Amniotic epithelial cell (primary cell): ENCODE data around the gene THSD4.
"Not testable (repeated sequence)": the region's sequence is repeated elsewhere in the genome, so short reads cannot be mapped to it uniquely, and the experiment has no call there.

Experiments used
- DNase-seq: peaks from one replicate; pipeline ENCODE4 v3.0.0-alpha.2; 2010; ENCODE audit warnings: low read depth

Gene THSD4

DNA sequence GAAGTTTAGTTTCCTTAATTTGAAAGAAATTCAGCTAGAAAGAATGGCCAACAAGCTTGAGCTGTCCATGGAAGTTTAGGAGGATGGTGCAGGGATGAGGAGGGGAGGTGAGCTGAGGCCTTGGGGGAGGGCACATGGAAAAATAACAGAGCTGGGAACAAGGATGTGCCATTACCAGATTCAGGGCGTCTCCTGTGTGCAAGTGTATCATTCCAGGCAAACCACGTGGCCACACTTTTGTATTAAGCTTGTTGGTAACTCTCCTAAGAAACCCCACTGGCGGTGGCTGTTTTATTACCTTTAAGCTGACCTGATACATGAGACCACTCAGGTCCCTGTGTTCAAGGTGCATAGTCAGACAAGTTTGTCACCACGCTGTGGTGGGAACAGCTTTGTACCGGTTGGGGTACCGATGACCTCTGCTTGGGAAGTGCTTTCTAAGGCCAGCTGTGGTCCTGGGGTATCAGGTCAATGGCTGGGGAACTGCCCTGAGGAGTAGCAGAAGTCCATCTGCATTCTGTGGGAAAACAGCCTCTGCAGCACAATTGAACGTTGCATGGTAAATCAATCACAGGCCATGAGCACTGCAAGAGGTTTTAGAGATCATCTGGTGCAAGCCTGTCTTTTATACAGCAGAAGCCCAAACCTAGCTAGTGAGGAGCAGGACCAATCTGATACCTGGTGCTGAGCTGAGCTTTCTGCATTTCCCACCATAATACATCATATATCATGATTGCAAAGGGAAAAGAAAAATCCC is 235.5 kb downstream of the THSD4 start:
- DNase-seq = no peak

DNA sequence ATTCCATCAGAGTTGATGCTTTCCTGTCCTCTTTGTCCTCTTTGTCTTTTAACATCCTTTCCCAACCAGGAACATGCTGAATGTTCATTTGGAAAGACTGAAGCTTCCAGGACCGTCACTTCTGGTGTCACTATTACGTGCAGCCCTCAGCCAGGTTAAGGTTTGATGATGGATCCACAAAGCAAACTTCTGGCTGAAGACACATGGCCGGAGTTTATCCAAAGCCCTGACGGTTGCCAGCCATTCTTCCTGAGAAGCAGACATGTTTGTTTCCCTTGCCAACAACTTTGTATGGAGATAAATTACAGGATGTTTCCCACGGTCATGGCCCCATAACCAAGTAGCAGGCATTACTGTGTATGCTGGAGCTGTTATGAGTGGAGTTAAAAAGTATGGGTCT is 236.9 kb downstream of the THSD4 start:
- no peak for DNase-seq

DNA sequence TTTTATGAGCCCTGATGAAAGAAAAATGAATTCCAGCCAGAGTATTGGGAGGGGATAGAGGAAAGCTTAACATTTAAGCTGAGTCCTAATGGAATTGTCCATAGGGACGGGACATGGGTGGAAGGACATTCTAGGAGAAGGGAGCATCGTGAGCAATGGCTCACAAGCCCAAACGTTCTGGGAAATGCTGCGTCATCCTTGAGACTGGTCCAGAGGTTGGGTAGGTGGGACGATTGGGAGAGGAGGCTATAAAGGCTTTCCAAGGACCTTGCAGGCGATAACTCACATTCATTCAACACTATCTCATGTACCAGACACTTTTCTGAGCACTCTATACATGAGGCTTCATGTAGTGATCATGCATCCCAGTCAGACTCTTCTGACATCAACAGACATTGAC is 237.5 kb downstream of the THSD4 start:
- DNase-seq = no peak

DNA sequence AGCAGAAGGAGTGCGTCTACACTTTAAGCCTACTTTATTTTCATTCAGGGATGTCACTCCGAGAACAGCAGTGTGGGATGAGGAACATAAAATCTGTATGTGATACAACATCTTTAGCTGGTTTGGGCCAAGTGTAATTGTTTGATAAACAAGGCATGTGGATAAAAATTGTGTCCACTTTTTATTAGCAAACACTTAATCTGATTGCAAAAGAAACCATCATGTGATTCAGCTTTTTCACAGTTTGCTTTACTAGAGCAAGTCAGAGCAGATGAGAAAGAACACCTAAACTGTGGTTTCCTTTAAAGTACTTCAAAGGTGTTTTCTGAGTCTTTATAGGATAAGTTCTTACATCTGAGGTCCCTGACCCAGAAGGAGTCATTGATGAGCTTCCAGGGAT is 237.9 kb downstream of the THSD4 start:
- DNase-seq = peak; percentile 34

DNA sequence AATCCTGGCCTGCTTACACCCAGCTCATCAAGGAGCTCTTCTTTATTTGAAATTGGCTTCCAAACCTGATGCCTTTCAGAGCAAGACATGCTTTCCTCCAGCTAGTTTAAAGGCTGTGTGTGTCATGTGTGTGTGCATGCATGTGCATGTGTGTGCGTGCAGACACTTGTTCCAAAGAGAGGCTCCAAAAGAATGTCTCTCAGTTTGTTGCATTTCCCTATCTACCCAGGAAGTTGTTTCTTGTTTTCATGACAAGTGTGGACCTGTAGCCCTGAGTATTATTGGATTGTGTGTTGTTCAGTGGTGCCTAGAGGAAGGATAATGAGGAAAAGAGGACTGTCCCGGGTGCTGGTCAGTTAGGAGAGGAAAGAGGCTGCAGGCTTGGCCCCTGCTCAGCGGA is 240.0 kb downstream of the THSD4 start:
- DNase-seq = no peak

DNA sequence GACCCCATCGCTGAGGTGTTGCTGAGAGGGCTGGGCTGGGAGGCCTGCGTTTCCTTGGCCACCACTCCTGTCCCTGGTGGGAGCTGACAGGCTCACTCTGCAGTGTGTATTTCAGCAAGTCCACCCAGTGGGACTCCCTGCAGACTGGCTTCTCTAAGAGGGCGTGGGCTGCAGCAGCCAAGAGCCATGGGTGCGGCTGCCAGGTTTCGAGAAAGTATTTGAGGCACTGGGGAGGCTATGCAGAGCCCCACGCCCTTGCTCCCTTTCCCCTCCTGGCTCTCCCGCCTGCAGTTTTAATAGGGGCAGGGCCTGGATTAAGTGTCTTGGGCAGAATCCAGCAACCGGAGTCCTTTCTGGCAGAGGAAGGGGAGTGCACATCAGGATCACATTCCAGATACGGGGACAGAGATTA is 242.1 kb downstream of the THSD4 start:
- no peak for DNase-seq

DNA sequence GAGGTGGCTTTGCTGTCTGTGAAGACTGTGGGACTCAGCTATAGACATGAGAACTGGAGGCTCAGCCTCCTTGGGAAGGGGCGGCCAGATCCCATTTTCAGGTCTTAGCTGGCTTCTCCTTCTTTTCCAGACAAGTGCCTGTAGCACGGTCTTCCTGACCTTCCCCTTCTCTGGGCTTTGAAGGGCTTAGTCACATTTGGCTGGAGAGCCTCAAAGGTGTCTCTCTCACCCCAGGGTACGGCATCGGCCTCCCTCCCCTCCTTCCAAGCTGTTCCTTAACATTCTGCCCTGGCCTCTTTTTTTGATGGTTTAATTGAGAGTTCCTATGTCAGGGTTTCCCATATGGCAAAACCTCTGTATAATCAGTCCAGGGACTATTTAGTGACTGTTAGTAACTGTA is 242.7 kb downstream of the THSD4 start:
- DNase-seq = no peak

DNA sequence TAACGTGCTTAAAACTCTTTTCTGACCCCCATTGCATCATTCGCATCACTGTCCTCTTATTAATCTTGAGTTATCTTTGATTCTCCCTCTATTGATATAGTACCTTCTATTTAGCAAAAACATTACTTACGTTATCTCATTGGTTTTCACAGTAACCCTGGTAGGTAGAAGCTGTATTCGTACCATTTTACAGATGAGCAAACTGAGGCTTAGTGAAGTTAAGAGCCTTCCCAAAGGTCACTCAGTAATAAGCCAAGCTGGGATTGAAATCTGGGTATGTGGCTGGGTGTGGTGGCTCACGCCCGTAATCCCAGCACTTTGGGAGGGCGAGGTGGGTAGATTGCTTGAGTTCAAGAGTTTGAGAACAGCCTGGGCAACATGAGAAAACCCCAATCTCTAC is 244.0 kb downstream of the THSD4 start:
- DNase-seq = no peak

DNA sequence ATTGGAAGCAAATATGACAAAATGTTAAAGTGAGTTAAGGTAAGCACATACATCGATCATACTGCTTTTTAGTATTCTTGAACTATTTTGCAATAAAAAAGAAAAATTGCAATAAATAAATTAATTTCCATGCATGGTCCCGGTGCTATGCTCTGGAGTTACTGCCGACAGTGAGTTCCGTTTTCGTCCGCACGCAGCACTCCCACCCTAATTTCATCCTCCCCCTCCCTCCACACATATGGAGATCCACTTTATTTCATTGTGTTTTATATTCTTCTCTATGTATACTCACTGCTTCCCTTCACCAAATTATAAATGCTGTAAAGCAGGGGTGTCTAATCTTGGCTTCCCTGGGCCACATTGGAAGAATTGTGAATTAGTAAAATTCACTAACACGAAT is 247.3 kb downstream of the THSD4 start:
- DNase-seq = no peak

DNA sequence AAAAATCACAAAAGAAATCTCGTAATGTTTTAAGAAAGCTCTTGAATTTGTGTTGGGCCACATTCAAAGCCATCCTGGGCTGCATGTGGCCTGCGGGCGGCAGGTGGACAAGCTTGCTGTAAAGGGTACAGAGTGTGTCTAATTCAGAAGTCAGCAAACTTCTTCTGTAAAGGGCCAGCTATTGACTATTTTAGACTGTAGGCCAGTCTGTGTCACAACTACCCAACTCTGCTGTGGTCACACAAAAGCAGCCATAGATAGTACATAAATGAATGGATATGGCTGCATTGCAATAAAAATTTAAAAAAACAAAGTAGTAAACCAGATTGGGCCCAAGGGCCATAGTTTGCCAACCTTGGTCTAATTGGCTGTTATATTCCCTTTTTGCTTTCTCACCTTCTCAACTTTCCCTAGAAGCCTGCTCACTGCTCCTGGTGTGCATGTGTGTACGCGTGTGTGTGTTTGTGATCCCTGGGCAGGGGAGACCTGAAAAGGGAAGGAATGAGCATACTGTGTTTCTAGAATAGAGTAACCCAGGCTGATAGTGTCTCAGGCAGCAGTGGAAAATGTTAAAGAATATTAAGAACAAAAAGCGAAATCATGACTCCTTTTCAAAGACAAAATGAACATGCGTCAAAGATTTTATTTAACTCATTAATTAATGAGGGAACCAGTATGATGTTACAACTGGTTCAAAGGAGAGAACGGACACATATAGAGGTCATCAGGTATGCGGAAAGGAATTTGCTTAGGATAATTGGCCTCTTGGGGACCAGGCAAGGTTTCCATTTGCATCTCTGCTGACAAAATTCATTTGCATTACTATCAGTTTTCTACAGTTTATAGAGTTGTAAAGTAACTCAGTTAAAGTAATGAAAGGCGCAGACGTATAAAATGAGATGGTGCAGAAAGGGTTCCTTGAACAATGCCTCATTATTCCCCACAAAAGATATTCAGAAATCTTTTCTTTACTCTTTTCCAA is 248.0 kb downstream of the THSD4 start:
- DNase-seq = no peak

DNA sequence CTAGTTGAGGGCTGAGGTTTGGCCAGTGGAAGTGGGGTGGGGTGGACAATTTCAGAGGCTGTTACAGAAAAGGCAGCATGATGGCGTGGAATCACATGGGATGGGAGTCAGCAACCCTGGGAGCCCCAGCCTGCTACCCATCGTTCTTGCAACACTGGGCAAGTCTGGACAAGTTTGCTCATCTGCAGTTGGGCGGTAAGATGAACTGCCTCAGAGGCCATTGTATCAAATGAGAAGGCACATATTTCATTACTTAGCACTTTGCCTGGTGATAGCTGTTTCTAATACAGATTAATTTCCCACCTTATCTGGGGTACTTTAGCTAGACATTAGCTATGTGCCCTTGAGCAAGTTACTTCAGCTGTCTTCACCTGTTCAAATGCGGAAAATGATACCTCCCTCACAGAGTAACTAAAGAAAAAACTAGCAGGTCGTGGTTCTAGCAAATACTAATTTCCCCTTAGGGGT is 248.9 kb downstream of the THSD4 start:
- DNase-seq = no peak

DNA sequence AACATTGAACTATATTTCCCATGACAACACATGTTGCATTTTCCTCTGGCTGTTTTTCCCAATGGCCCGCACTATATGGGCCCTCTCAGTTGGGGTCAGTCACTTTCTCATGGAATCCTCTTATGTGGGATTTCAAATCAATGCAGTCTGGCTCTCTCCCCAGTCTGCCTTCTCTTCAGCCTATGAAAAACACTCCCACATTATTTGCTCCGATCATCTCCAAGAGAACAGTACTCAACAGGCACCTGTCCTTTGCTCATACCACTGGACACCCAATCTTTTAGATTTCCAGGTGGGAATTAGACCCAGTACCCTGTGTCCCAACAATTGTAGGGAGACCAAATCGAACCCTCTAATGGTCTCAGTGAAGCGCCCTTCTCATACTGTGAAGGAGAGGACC is 251.3 kb downstream of the THSD4 start:
- DNase-seq = no peak

DNA sequence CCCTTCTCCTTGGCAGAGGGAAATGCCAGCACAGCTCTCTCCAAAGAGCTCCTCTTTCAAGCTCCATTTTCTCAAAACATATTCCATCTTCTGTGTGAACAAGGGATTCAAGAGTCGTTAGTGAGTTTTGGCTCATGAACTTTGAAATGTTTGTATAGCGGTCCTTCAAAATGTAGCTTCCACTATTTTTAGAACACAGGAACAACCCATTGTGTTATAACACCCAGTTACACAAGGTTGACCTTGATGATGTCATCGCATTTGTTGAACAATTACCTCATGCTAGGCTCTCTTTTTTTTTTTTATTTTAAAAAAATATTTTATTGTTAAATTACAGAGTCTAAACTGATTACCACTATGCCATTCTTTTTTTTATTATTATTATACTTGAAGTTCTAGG is 251.7 kb downstream of the THSD4 start:
- DNase-seq = no peak

DNA sequence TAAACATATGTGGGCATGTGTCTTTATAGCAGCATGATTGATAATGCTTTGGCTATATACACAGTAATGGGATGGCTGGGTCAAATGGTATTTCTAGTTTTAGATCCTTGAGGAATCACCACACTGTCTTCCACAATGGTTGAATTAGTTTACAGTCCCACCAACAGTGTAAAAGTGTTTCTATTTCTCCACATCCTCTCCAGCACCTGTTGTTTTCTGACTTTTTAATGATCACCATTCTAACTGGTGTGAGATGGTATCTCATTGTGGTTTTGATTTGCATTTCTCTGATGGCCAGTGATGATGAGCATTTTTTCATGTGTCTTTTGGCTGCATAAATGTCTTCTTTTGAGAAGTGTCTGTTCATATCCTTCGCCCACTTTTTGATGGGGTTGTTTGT is 252.5 kb downstream of the THSD4 start:
- not testable (repeated sequence) for DNase-seq

DNA sequence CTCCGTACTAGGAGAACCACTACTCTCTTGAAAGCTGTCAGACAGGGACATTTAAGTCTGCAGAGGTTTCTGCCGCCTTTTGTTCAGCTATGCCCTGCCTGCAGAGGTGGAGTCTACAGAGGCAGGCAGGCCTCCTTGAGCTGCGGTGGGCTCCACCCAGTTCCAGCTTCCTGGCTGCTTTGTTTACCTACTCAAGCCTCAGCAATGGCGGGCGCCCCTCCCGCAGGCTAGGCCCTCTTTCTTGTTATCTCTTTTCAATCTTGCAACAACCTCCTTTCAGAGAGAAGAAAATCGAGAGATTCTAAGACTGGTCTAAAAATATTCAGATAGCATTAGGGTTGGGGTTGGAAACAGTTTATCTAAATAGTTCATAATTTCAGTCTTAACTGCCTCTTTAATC is 257.5 kb downstream of the THSD4 start:
- not testable (repeated sequence) for DNase-seq

DNA sequence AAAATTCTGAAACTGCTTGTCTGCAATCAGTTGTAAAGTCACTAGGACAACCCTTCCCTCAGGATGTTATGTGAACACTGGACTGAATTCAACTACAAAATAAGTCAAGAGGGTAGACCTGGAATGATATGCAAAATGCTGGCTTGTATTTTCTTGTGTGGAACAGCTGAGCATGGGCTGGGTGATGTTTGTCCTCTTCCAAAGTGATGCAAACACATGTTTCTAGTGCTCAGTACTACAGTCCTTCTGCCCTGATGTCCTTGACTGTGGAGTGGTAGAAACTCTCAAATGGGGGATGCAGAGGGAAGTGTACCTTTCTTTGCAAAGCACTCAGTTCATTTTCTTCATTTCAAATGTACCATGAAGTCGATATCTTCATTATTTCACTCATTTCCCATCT is 258.6 kb downstream of the THSD4 start:
- no peak for DNase-seq

DNA sequence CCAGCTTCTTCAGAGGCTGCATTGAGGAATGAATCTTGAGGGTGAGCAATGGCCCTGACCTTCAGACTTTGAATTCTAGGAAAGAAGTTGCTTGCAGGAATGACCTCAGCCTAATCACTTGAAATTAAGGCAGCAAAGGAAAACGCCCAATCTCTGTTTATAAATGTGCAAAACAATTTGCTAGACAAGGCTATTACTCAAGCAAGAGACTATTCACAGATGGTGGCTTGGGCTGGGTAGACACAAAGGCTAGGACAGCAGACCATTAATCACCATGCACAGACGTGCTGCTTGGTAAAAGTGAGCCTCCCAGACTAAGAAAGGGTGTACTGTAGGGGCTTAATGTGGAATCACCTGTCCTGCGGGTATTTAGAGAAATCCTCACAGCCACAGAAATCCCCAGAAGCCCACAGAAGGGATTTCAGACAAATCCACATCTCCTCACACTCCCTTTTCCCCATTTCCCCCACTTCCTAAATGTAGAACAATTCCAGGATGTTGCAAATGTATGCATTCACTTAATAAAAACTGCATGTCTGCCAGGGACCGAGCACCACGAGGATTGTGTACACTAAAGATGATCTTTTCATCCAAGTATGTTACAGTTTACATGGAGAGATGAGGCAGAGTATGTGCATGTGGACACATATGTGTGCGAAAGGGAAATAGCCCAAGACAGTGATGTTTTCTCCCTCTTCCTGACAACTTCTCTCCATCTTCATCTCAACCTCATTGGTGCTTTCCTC is 259.5 kb downstream of the THSD4 start:
- DNase-seq = peak; percentile 36

DNA sequence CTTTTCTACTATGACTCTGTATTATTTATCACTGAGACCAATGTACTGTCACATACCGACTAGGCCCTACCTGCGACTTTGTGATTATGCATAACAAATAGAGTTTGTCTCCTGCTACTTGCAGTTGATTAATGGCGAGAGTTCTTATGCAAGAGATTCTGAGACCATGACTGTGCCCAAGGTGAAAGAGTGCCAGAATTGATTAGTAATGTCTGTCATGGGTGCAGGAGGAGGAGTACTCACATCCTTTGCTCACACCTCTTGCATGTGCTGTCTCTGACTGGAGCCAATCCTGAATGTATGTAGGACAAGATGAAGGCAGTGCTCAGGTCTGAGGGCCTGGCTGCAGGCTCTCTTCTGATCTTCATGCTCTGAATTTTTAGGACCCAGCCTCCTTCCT is 260.7 kb downstream of the THSD4 start:
- DNase-seq = peak; percentile 39

DNA sequence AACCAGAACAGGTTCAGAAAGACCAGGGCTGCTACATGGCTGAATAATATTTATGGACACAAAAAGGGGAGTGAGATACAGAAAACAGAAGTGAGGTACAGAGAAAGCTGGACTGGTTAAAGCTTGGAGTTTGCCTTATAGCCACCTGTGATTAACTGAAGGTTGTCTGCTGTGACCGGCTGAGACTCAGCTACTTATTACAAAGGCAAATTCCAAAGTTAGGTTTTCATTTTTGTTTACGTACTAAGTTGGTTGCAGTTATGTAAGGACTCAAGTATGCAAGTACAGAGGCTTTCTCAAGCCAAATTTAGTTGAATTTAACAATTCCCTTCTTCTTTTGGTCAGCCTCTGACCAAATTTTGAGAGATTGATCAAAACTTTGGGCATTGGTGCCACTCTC is 264.6 kb downstream of the THSD4 start:
- DNase-seq = no peak

DNA sequence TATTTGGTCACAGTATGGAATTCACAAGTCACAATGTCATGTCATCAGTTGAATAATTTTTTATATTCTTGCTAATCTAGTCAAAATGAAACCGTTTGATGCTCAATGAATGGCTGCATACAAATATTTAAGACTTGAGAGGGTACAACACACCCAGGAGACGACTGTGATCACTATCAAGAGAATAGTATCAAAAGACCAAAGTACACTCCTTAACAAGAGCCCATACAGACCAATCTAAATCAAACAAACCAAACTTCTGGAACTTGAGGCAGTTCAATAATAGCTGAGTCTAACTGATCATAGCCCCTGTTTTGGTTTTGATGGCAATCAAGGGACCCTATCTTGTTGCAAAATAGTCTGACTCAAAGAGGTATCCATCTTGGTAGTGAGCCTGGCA is 265.1 kb downstream of the THSD4 start:
- DNase-seq = no peak

DNA sequence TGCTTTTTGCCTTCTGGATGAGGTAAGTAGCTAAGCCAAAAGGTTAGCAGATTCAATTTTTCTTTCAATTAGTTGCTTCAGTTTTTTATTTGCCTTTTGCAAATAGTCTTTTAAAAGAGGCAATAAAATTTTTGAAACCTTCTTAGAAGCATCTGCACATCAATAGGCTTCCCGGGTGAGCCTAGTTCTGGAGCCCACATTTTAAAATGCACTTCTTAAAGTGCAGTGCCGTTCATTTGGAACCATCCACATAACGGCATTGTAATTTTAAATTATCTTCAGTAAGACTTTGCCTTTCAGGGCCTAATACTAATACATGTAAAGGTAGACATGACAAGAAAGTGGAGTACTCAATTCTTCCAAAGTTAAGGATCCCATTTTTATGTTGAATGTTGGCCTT is 269.2 kb downstream of the THSD4 start:
- no peak for DNase-seq

DNA sequence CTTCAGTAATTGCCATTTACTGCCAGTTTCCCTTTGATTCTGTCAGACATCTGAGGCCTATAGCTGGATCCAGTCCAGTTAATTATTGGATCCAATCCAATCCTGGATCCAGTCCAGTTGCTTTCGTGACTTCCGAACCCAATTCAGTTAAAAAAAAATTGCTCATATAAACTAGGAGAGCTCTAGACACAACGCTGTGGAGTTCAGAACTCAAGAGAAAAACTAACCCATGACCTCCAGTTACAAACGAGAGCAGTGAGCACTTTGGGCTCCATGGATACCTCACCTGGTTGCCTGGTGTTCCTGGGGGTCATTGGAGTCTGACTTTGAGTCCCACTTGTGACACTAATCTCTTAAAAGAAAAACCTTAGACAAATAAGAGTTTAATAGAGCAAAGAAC is 269.8 kb downstream of the THSD4 start:
- DNase-seq = no peak
